Adrenal gland (tissue), 5 donors: ENCODE data around the gene ARHGEF7.

ENCODE experiments used
- CTCF ChIP-seq, 6 experiments: fragments of 450-650 bp in 4 of 6; fragments of 200-600 bp in 2 of 6; sonication (generic) in 1 of 6; IDR thresholded peaks; 1 replicate in 5 of 6; 2 replicates in 1 of 6; pipeline versions ENCODE4 v1.5.1 to v1.8.0; 2016 to 2021; ENCODE audit warnings: antibody characterized with exemption in 6 of 6, mild to moderate bottlenecking in 2 of 6, moderate library complexity in 1 of 6
- POLR2A ChIP-seq, 2 donors: fragments of 450-650 bp; IDR thresholded peaks; one replicate each; pipeline ENCODE4 v1.6.1; 2017; ENCODE audit warnings: antibody characterized with exemption in 2 of 2, mild to moderate bottlenecking in 2 of 2, moderate library complexity in 1 of 2
- donor health status: DM: no; HTN: no; CAD: no.

- TF ChIP-seq CTCF (IDR thresholded peaks at IDR 0.05) (no peak), POLR2A (IDR thresholded peaks at IDR 0.05) (no peak)
Observed at GRCh38 chr13:111241862-111242261, 126.8 kb downstream of the ARHGEF7 start.
